Activated CD8-positive, alpha-beta T cell treated with anti-CD3 and anti-CD28 coated beads for 36 hours (primary cell): Measurements from ENCODE around the gene PLXNB1. TPM values are rescaled to one million over a fixed set of nuclear protein-coding genes. Genes with fewer than 3 reads are reported as not detected.

Source experiments
- ATAC-seq: fragments of 200-7000 bp; cut with Tn5 transposase; one replicate; pipeline ENCODE4 v1.10.0; 2021; ENCODE audit warnings: mild to moderate bottlenecking, moderate library complexity
- CTCF ChIA-PET: fragments of 350-600 bp; sonication (Branson Sonifier 250); formaldehyde crosslinking; loops from one replicate; lab custom pipeline; 2021; ENCODE audit warnings: antibody characterized with exemption; lab: Charles Lee
- POLR2A ChIA-PET: fragments of 350-600 bp; sonication (Branson Sonifier 250); formaldehyde crosslinking; loops from one replicate; lab custom pipeline; 2021; ENCODE audit warnings: antibody characterized with exemption; lab: Charles Lee
- DNase-seq: peaks from one replicate; pipeline ENCODE4 v3.0.0-alpha.2; 2020
- H3K27ac Mint-ChIP-seq: one replicate; pipeline ENCODE4 v1.8.0; 2021; ENCODE audit warnings: mild to moderate bottlenecking, mixed read lengths
- H3K27me3 Mint-ChIP-seq: one replicate; pipeline ENCODE4 v1.8.0; 2021; ENCODE audit warnings: mixed read lengths
- H3K36me3 Mint-ChIP-seq: one replicate; pipeline ENCODE4 v1.8.0; 2021; ENCODE audit warnings: low read depth, mixed read lengths
- H3K4me1 Mint-ChIP-seq: one replicate; pipeline ENCODE4 v1.8.0; 2021; ENCODE audit warnings: low read depth, mixed read lengths
- H3K4me3 Mint-ChIP-seq: one replicate; pipeline ENCODE4 v1.8.0; 2021; ENCODE audit warnings: mild to moderate bottlenecking, moderate library complexity, mixed read lengths
- H3K9me3 Mint-ChIP-seq: one replicate; pipeline ENCODE4 v1.8.0; 2021; ENCODE audit warnings: mixed read lengths
- intact Hi-C: fragments of 100-400 bp; cut with micrococcal nuclease; formaldehyde crosslinking; loops from one replicate; pipeline ENCODE4 v1.10.0; 2022
- total RNA-seq, 2 experiments: library from RNA; stranded (reverse); gene quantifications; one replicate each; pipeline ENCODE4 v1.2.3, GENCODE V29; 2021
- TF ChIP-seq, protein P1 (sequence below): fragments of 200-600 bp; IDR thresholded peaks from one replicate; pipeline ENCODE4 v1.8.0; 2022; ENCODE audit warnings: antibody characterized with exemption, mild to moderate bottlenecking

PLXNB1 gene
- total RNA-seq, 2 experiments from 2014 or later, result 3.7 TPM

DNA sequence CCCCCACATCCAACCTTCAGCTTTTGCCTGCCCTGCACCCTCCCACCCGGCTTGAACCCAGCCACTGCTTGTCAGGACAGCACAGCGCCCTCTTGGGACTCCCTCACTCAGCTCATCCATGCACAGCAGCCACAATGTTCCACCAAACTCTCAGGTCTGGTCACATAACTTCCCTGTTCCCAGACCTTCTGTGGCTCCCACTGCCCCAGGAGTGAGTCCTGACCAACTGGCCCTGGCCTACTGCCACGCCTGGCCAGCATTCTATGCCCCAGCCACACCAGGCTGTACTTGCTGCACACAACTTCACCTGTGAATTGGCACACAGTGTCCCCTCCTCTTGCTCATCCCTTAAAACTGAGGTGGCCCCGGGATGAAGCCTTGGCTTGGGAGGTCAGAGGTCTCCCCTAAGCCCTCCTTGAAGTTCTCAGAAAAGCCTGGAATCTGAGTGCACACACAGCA is 21.0 kb downstream of the PLXNB1 start:
- POLR2A ChIA-PET, result no interaction called here
- no peaks in the 10 kb centered on the region for H3K27me3 Mint-ChIP-seq
- H3K36me3 Mint-ChIP-seq, result no peaks in the 10 kb centered on the region
- H3K27ac Mint-ChIP-seq, result no peak overlapping the region
- no peak for DNase-seq
- H3K4me3 Mint-ChIP-seq, result no peak overlapping the region
- H3K4me1 Mint-ChIP-seq, result no peaks in the 10 kb centered on the region
- peak; percentile 42 for ATAC-seq
- CTCF ChIA-PET, result interaction anchor here (1.0 to 12.8 kb wide), 4 partner anchors 8 to 140 kb away, joined by 3 to 312 read pairs (median 14); partner anchors contain the start of genes CCDC51 and TMA7
- intact Hi-C loops, result no loop called here
- TF ChIP-seq, protein P1, sequence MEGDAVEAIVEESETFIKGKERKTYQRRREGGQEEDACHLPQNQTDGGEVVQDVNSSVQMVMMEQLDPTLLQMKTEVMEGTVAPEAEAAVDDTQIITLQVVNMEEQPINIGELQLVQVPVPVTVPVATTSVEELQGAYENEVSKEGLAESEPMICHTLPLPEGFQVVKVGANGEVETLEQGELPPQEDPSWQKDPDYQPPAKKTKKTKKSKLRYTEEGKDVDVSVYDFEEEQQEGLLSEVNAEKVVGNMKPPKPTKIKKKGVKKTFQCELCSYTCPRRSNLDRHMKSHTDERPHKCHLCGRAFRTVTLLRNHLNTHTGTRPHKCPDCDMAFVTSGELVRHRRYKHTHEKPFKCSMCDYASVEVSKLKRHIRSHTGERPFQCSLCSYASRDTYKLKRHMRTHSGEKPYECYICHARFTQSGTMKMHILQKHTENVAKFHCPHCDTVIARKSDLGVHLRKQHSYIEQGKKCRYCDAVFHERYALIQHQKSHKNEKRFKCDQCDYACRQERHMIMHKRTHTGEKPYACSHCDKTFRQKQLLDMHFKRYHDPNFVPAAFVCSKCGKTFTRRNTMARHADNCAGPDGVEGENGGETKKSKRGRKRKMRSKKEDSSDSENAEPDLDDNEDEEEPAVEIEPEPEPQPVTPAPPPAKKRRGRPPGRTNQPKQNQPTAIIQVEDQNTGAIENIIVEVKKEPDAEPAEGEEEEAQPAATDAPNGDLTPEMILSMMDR, result peak; percentile 26
- no peaks in the 10 kb centered on the region for H3K9me3 Mint-ChIP-seq

DNA sequence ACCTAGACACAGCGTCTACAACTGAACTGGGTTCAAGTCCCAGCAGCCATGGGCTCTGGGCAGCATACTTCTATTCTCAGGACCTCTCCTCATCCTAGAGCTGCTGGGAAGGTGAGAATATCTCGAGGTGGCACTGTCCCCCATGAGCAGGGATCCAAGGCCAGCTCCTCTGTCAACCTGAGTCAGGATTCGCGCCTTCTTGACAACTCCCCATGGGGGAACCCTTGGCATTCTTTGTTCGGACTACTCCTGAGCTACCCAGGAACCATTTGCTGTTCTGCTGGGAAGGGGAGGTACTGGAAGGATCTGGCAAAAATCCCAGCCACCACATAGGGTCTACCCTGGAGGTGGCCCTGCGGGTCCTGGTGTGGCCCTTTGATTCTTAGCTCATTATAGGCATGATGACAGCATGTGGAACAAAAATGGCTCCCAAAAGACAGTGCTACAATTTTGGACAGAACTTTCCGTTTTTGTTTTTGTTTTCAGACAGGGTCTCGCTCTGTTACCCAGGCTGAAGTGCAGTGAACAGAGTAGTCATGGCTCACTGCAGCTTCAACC is 22.3 kb downstream of the PLXNB1 start:
- Mint-ChIP-seq H3K4me3 (no peak overlapping the region), H3K9me3 (no peaks in the 10 kb centered on the region), H3K27ac (no peak overlapping the region), H3K36me3 (no peaks in the 10 kb centered on the region), H3K27me3 (no peaks in the 10 kb centered on the region), H3K4me1 (no peaks in the 10 kb centered on the region)
- DNase-seq, result no peak
- ATAC-seq, result no peak
- POLR2A ChIA-PET, result no interaction called here
- intact Hi-C loops, result no loop called here
- CTCF ChIA-PET, result interaction anchor here (1.0 to 12.8 kb wide), 3 partner anchors 27 to 141 kb away, joined by 3 to 312 read pairs (median 4); partner anchors contain the start of genes CCDC51 and TMA7
- TF ChIP-seq, protein P1, result no peak

DNA sequence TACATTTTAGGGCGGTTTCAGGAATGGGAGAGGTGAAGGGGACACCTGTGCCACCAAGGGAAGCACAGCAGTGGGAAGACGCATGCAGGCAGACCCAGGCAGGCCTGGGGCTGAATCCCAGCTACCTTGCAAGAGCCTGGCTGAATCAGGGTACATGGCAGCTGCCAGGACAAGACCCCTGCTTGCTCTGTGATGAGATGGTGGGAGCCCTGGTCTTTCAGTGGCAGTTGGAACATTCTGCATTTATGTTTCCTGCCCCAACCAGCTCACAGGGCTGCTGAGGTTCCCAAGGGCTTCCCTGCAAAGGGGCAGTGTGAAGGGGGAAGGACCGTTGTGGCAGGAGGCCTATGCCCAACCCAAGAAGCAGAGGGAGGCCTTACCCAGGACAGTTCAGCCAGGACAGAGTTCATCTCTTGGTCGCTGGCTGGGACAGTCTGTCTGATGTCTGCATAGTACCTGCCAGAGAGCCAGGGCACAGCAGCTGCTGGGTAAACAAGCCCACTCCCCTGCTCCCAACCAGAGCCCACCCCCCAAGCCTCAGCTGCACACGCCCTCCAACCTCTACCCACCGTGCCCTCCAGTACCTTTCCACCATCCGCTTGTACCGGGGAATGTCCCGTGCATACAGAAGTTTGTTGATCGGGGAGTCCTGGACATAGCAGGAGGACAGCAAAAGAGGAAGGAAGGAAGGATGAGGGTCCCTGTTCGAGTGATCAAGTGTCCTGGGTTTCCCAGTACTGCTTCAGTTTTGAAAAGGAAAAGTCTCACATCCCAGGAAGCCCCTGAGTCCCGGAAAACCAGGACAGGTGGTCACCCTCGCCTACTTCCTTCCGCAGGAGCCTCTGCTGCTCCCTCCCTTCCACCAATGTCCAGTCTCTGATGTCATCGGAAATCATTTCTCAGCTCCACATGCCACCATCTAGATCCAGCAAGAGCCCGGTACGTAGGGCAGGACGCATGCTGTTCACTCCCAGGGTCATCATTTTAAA is 23.1 kb downstream of the PLXNB1 start:
- TF ChIP-seq, protein P1, result no peak
- H3K9me3 Mint-ChIP-seq, result no peaks in the 10 kb centered on the region
- no peak overlapping the region for H3K27ac Mint-ChIP-seq
- DNase-seq (no peak), ATAC-seq (no peak)
- ChIA-PET CTCF (interaction anchor here (12.8 kb wide), 1 partner anchor 28 kb away, joined by 312 read pairs; no protein-coding TSS in a partner anchor), POLR2A (no interaction called here)
- no peaks in the 10 kb centered on the region for H3K27me3 Mint-ChIP-seq
- H3K4me3 Mint-ChIP-seq, result no peak overlapping the region
- H3K4me1 Mint-ChIP-seq, result no peaks in the 10 kb centered on the region
- intact Hi-C loops, result no loop called here
- H3K36me3 Mint-ChIP-seq, result no peaks in the 10 kb centered on the region

DNA sequence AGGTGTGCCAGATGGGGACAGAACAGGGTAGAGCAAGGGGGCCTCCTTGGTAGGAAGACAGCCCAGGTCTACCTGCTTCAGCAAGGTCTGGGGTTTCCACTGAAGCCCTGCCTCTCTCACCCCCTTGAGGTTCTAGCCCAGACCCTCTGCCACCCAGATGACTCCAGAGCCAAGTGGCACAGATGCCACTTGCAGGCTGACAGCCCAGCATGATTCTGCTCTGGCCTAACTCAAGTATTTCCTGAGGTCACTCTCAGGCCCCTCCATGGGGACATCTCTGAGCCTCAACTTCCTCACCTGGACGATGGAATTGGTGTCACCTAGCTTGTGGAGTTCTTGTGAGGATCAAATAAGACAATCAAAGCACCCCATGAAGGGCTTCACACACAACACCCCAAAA is 23.9 kb downstream of the PLXNB1 start:
- Mint-ChIP-seq H3K27ac (no peak overlapping the region), H3K9me3 (no peaks in the 10 kb centered on the region), H3K27me3 (no peaks in the 10 kb centered on the region), H3K4me3 (no peak overlapping the region), H3K36me3 (no peaks in the 10 kb centered on the region), H3K4me1 (no peaks in the 10 kb centered on the region)
- ATAC-seq (no peak), DNase-seq (no peak)
- ChIA-PET CTCF (interaction anchor here (12.8 kb wide), 1 partner anchor 29 kb away, joined by 312 read pairs; no protein-coding TSS in a partner anchor), POLR2A (no interaction called here)
- intact Hi-C loops, result no loop called here
- TF ChIP-seq, protein P1, result no peak
